Trophoblast cell (in vitro differentiated cells and primary cell): ENCODE measurements around the gene AZU1.

Experiments used
- DNase-seq, 2 donors: peaks; one replicate each; pipeline ENCODE4 v3.0.0-alpha.2; 2016
- H2AFZ ChIP-seq: 2 replicates; pipeline ENCODE4 v1.6.1; 2013; ENCODE audit warnings: low read length, moderate library complexity, mild to moderate bottlenecking; ENCODE audit not compliant: insufficient read depth, poor library complexity
- H2AK5ac ChIP-seq: 2 replicates; pipeline ENCODE4 v1.6.1; 2013; ENCODE audit warnings: mild to moderate bottlenecking, low read length
- H2BK120ac ChIP-seq: 2 replicates; pipeline ENCODE4 v1.6.1; 2013; ENCODE audit warnings: low read length, mild to moderate bottlenecking, moderate library complexity; ENCODE audit not compliant: insufficient read depth, poor library complexity
- H2BK12ac ChIP-seq: 2 replicates; pipeline ENCODE4 v1.6.1; 2013; ENCODE audit warnings: mild to moderate bottlenecking, low read length, moderate library complexity
- H2BK5ac ChIP-seq: 2 replicates; pipeline ENCODE4 v1.6.1; 2013; ENCODE audit warnings: low read length, low read depth, moderate library complexity, mild to moderate bottlenecking; ENCODE audit not compliant: poor library complexity
- H3K14ac ChIP-seq: 2 replicates; pipeline ENCODE4 v1.6.1; 2013; ENCODE audit warnings: mild to moderate bottlenecking, low read length
- H3K18ac ChIP-seq: 2 replicates; pipeline ENCODE4 v1.6.1; 2013; ENCODE audit warnings: mild to moderate bottlenecking, low read length
- H3K23ac ChIP-seq: 2 replicates; pipeline ENCODE4 v1.6.1; 2013; ENCODE audit warnings: low read length
- H3K27ac ChIP-seq: 2 replicates; pipeline ENCODE4 v1.5.1; 2013; ENCODE audit warnings: low read depth, mild to moderate bottlenecking, inconsistent platforms, low read length, moderate library complexity
- H3K27me3 ChIP-seq: 2 replicates; pipeline ENCODE4 v1.6.1; 2013; ENCODE audit warnings: inconsistent platforms, mild to moderate bottlenecking, low read length, moderate library complexity; ENCODE audit not compliant: insufficient read depth
- H3K36me3 ChIP-seq, 2 experiments: 1 replicate in 1 of 2; 2 replicates in 1 of 2; pipeline ENCODE4 v1.6.1; 2013; ENCODE audit warnings: low read length in 2 of 2, mild to moderate bottlenecking in 2 of 2, moderate library complexity in 1 of 2; ENCODE audit not compliant: insufficient read depth in 2 of 2, control insufficient read depth in 1 of 2
- H3K4ac ChIP-seq: 2 replicates; pipeline ENCODE4 v1.6.1; 2013; ENCODE audit warnings: low read depth, mild to moderate bottlenecking, low read length, moderate library complexity
- H3K4me1 ChIP-seq, 2 experiments: 1 replicate in 1 of 2; 2 replicates in 1 of 2; pipeline ENCODE4 v1.6.1; 2013; ENCODE audit warnings: low read length in 2 of 2, mild to moderate bottlenecking in 2 of 2, moderate library complexity in 1 of 2; ENCODE audit not compliant: insufficient read depth in 2 of 2, control insufficient read depth in 1 of 2
- H3K4me2 ChIP-seq: 2 replicates; pipeline ENCODE4 v1.6.1; 2013; ENCODE audit warnings: inconsistent platforms, mild to moderate bottlenecking, low read length, moderate library complexity
- H3K4me3 ChIP-seq: 2 replicates; pipeline ENCODE4 v1.5.1; 2013; ENCODE audit warnings: mild to moderate bottlenecking, low read depth, low read length, inconsistent platforms
- H3K79me1 ChIP-seq: one replicate; pipeline ENCODE4 v1.6.1; 2013; ENCODE audit warnings: low read length
- H3K79me2 ChIP-seq: 2 replicates; pipeline ENCODE4 v1.6.1; 2013; ENCODE audit warnings: low read length, mild to moderate bottlenecking; ENCODE audit not compliant: control insufficient read depth, insufficient read depth, poor library complexity
- H3K9ac ChIP-seq: 2 replicates; pipeline ENCODE4 v1.6.1; 2013; ENCODE audit warnings: mild to moderate bottlenecking, low read length
- H3K9me3 ChIP-seq: 2 replicates; pipeline ENCODE4 v1.6.1; 2013; ENCODE audit warnings: low read depth, mild to moderate bottlenecking, control low read depth, inconsistent platforms, low read length; ENCODE audit not compliant: insufficient read depth
- H4K12ac ChIP-seq: 2 replicates; pipeline ENCODE4 v1.6.1; 2013; ENCODE audit warnings: low read depth, mild to moderate bottlenecking, low read length, moderate library complexity
- H4K8ac ChIP-seq: 2 replicates; pipeline ENCODE4 v1.6.1; 2013; ENCODE audit warnings: low read depth, mild to moderate bottlenecking, low read length, moderate library complexity
- H4K91ac ChIP-seq: one replicate; pipeline ENCODE4 v1.6.1; 2013; ENCODE audit warnings: low read depth, mild to moderate bottlenecking, low read length, moderate library complexity
- WGBS: extraction: QIAGEN DNeasy Blood & Tissue Kit; methylation state at CpG from one replicate; pipeline ENCODE4 v1.1.7; 2013; ENCODE audit warnings: missing lambda C conversion rate; ENCODE audit not compliant: insufficient read length, insufficient coverage; ENCODE audit errors: extremely low coverage; 5-methylcytosine and 5-hydroxymethylcytosine counted together

AZU1 gene

GRCh38 chr19:788686-788982, 39.0 kb upstream of the AZU1 start:
- peak overlapping the region; percentile 95 for H4K91ac ChIP-seq
- peak overlapping the region; percentile 92 for H3K27ac ChIP-seq
- H3K4ac ChIP-seq, result no peak overlapping the region
- H3K79me2 ChIP-seq, result no peaks in the 10 kb centered on the region
- H3K9ac ChIP-seq, result peak overlapping the region; percentile 24
- H3K14ac ChIP-seq, result peak overlapping the region; percentile 78
- no peaks in the 10 kb centered on the region for H3K27me3 ChIP-seq
- H4K8ac ChIP-seq, result peak overlapping the region; percentile 50
- peak overlapping the region; percentile 87 for H2BK120ac ChIP-seq
- no peak overlapping the region for H3K4me3 ChIP-seq
- H3K4me2 ChIP-seq, result peak overlapping the region; percentile 40
- peaks cover 19 to 21% of the 10 kb centered on the region in 2 experiments for H3K4me1 ChIP-seq
- peak overlapping the region; percentile 88 for H2BK5ac ChIP-seq
- H2BK12ac ChIP-seq, result peak overlapping the region; percentile 93
- no peaks in the 10 kb centered on the region for H3K9me3 ChIP-seq
- peak overlapping the region; percentile 68 for H3K18ac ChIP-seq
- H2AFZ ChIP-seq, result peak overlapping the region; percentile 64
- H3K36me3 ChIP-seq, result no peaks in the 10 kb centered on the region
- WGBS, result no CpG with 5 or more reads among the region's 11 CpGs
- no peak overlapping the region for H2AK5ac ChIP-seq
- H4K12ac ChIP-seq, result no peak overlapping the region
- H3K23ac ChIP-seq, result no peak overlapping the region
- DNase-seq, result no peak
- H3K79me1 ChIP-seq, result peaks cover 22% of the 10 kb centered on the region

- no peak overlapping the region for H3K4me3 ChIP-seq
- H4K91ac ChIP-seq, result peak overlapping the region; percentile 95
- H2BK12ac ChIP-seq, result peak overlapping the region; percentile 93
- H3K27ac ChIP-seq, result peak overlapping the region; percentile 92
- DNase-seq, result no peak
- no peaks in the 10 kb centered on the region for H3K79me2 ChIP-seq
- peak overlapping the region; percentile 88 for H2BK5ac ChIP-seq
- H4K12ac ChIP-seq, result peak overlapping the region; percentile 49
- H3K36me3 ChIP-seq, result no peaks in the 10 kb centered on the region
- peak overlapping the region; percentile 40 for H3K4me2 ChIP-seq
- peak overlapping the region; percentile 44 for H3K4ac ChIP-seq
- no CpG with 5 or more reads among the region's 33 CpGs for WGBS
- H3K18ac ChIP-seq, result peak overlapping the region; percentile 82
- peaks cover 19 to 21% of the 10 kb centered on the region in 2 experiments for H3K4me1 ChIP-seq
- peak overlapping the region; percentile 2 for H3K9ac ChIP-seq
- H4K8ac ChIP-seq, result peak overlapping the region; percentile 50
- H3K14ac ChIP-seq, result peak overlapping the region; percentile 78
- H3K23ac ChIP-seq, result no peak overlapping the region
- peak overlapping the region; percentile 59 for H2AK5ac ChIP-seq
- H3K27me3 ChIP-seq, result no peaks in the 10 kb centered on the region
- no peaks in the 10 kb centered on the region for H3K9me3 ChIP-seq
- peak overlapping the region; percentile 64 for H2AFZ ChIP-seq
- peak overlapping the region; percentile 87 for H2BK120ac ChIP-seq
- H3K79me1 ChIP-seq, result peaks cover 22% of the 10 kb centered on the region
These were observed 38.5 kb upstream of the AZU1 start for GRCh38 chr19:788983-789700.

- peak overlapping the region; percentile 92 for H3K27ac ChIP-seq
- H2AK5ac ChIP-seq, result no peak overlapping the region
- no peak overlapping the region for H3K9ac ChIP-seq
- H4K8ac ChIP-seq, result peak overlapping the region; percentile 46
- no peak overlapping the region for H3K18ac ChIP-seq
- no peaks in the 10 kb centered on the region for H3K27me3 ChIP-seq
- H2BK12ac ChIP-seq, result peak overlapping the region; percentile 89
- no peak overlapping the region for H3K4me3 ChIP-seq
- H4K12ac ChIP-seq, result no peak overlapping the region
- peak overlapping the region; percentile 95 for H4K91ac ChIP-seq
- H2BK120ac ChIP-seq, result peak overlapping the region; percentile 55
- no peaks in the 10 kb centered on the region for H3K9me3 ChIP-seq
- peaks cover 19 to 21% of the 10 kb centered on the region in 2 experiments for H3K4me1 ChIP-seq
- peak overlapping the region; percentile 47 for H2AFZ ChIP-seq
- peak overlapping the region; percentile 71 for H2BK5ac ChIP-seq
- peak overlapping the region; percentile 24 for H3K4ac ChIP-seq
- peak overlapping the region; percentile 31 for H3K4me2 ChIP-seq
- peak overlapping the region; percentile 13 for H3K14ac ChIP-seq
- H3K36me3 ChIP-seq, result no peaks in the 10 kb centered on the region
- no peak for DNase-seq
- peaks cover 22% of the 10 kb centered on the region for H3K79me1 ChIP-seq
- H3K79me2 ChIP-seq, result no peaks in the 10 kb centered on the region
- no CpG with 5 or more reads among the region's 9 CpGs for WGBS
- H3K23ac ChIP-seq, result no peak overlapping the region
These were observed 38.0 kb upstream of the AZU1 start for GRCh38 chr19:789701-790060.

- Histone ChIP-seq H3K9me3 (no peaks in the 10 kb centered on the region), H3K4me2 (no peak overlapping the region), H4K91ac (peak overlapping the region; percentile 21), H3K27ac (no peak overlapping the region), H3K79me2 (no peaks in the 10 kb centered on the region), H2AFZ (no peak overlapping the region), H4K8ac (no peak overlapping the region), H3K9ac (no peak overlapping the region), H2AK5ac (peak overlapping the region; percentile 10), H3K14ac (peak overlapping the region; percentile 29), H3K36me3 (no peaks in the 10 kb centered on the region), H3K4ac (no peak overlapping the region), H3K79me1 (peaks cover 22% of the 10 kb centered on the region), H4K12ac (no peak overlapping the region), H3K23ac (no peak overlapping the region), H2BK120ac (no peak overlapping the region), H2BK5ac (no peak overlapping the region), H3K4me3 (no peak overlapping the region), H3K18ac (no peak overlapping the region), H3K4me1 (peaks cover 19 to 21% of the 10 kb centered on the region in 2 experiments), H3K27me3 (no peaks in the 10 kb centered on the region), H2BK12ac (peak overlapping the region; percentile 37)
- WGBS, result no CpG with 5 or more reads among the region's 26 CpGs
- DNase-seq, result no peak
These were observed 36.5 kb upstream of the AZU1 start for GRCh38 chr19:791007-791566.
